GM12878 (cell line): ENCODE measurements around the gene ACTL6B. TPM values are rescaled to one million over a fixed set of nuclear protein-coding genes. Genes with fewer than 3 reads are reported as not detected.

Source experiments
- CBX3 ChIP-seq: fragments of 200-600 bp; sonication (generic); IDR thresholded peaks from 2 replicates; pipeline ENCODE4 v1.6.1; 2016; ENCODE audit warnings: low read depth, borderline replicate concordance
- CBX5 ChIP-seq: sonication (generic); IDR thresholded peaks from 2 replicates; pipeline ENCODE4 v1.6.1; 2016; ENCODE audit warnings: low read depth, moderate library complexity, mild to moderate bottlenecking, inconsistent platforms
- ESRRA ChIP-seq: IDR thresholded peaks from 2 replicates; pipeline ENCODE4 v1.6.1; 2012; ENCODE audit warnings: mild to moderate bottlenecking, low read length, improper control_type of control experiment
- IRF4 ChIP-seq: IDR thresholded peaks from 2 replicates; pipeline ENCODE4 v1.6.1; 2011; ENCODE audit warnings: low read depth, low read length
- PAX8 ChIP-seq: fragments of 450-650 bp; IDR thresholded peaks from 2 replicates; pipeline ENCODE4 v1.6.1; 2017; ENCODE audit warnings: mild to moderate bottlenecking, moderate library complexity
- POU2F2 ChIP-seq: IDR thresholded peaks from 3 replicates; pipeline ENCODE4 v1.6.1; 2011; ENCODE audit warnings: low read depth, mild to moderate bottlenecking, low read length, borderline replicate concordance
- SMC3 ChIP-seq: IDR thresholded peaks from 2 replicates; pipeline ENCODE4 v1.6.1; 2011; ENCODE audit warnings: low read length, improper control_type of control experiment, borderline replicate concordance
- STAT1 ChIP-seq: fragments of 450-650 bp; conservative IDR thresholded peaks from 2 replicates; pipeline ENCODE4 v1.6.1; 2014; ENCODE audit warnings: antibody characterized with exemption, mild to moderate bottlenecking
- ZSCAN29 ChIP-seq: fragments of 450-650 bp; IDR thresholded peaks from 2 replicates; pipeline ENCODE4 v1.6.1; 2017; ENCODE audit warnings: mild to moderate bottlenecking, moderate library complexity
- polyA plus RNA-seq, 11 experiments: library from polyadenylated mRNA; depleted of rRNA in 4 of 11; unstranded in 6 of 11; stranded (reverse) in 5 of 11; fragments of >200 nt; fragmentation: Nextera tagmentation in 4 of 11; fragmentation: Illumina TruSeq in 1 of 11; extraction: Ambion mirVana in 4 of 11; extraction: Trizol in 1 of 11; gene quantifications; 1 replicate in 1 of 11; 2 replicates in 10 of 11; pipeline versions ENCODE4 v1.2.1 to v1.2.3, GENCODE V29; 2011 to 2016; ENCODE audit warnings: inconsistent platforms in 2 of 11, missing spikeins in 2 of 11, low read depth in 1 of 11
- total RNA-seq, 4 experiments: library from RNA; depleted of rRNA in 3 of 4; stranded (reverse); fragments of >200 nt in 3 of 4; fragmentation: Illumina TruSeq in 1 of 4; extraction: Trizol in 1 of 4; gene quantifications; 2 replicates each; pipeline versions ENCODE4 v1.2.1 to v1.2.3, GENCODE V29; 2013 to 2021
- TF ChIP-seq, protein P1 (sequence below): fragments of 450-650 bp; formaldehyde crosslinking; IDR thresholded peaks from 2 replicates; pipeline ENCODE4 v1.4.0; 2020; ENCODE audit warnings: mild to moderate bottlenecking, moderate library complexity
- TF ChIP-seq, protein P2 (sequence below): fragments of 450-650 bp; IDR thresholded peaks from 2 replicates; pipeline ENCODE4 v1.6.1; 2017; ENCODE audit warnings: borderline replicate concordance
- TF ChIP-seq, protein P3 (sequence below): fragments of 450-650 bp; IDR thresholded peaks from 2 replicates; pipeline ENCODE4 v1.6.1; 2017; ENCODE audit warnings: mild to moderate bottlenecking, moderate library complexity

The ACTL6B gene
- total and polyA plus RNA-seq, 10 of the 15 experiments (the other 5 are each of a cell fraction or from before 2014, with no cell fraction given) = not detected

DNA sequence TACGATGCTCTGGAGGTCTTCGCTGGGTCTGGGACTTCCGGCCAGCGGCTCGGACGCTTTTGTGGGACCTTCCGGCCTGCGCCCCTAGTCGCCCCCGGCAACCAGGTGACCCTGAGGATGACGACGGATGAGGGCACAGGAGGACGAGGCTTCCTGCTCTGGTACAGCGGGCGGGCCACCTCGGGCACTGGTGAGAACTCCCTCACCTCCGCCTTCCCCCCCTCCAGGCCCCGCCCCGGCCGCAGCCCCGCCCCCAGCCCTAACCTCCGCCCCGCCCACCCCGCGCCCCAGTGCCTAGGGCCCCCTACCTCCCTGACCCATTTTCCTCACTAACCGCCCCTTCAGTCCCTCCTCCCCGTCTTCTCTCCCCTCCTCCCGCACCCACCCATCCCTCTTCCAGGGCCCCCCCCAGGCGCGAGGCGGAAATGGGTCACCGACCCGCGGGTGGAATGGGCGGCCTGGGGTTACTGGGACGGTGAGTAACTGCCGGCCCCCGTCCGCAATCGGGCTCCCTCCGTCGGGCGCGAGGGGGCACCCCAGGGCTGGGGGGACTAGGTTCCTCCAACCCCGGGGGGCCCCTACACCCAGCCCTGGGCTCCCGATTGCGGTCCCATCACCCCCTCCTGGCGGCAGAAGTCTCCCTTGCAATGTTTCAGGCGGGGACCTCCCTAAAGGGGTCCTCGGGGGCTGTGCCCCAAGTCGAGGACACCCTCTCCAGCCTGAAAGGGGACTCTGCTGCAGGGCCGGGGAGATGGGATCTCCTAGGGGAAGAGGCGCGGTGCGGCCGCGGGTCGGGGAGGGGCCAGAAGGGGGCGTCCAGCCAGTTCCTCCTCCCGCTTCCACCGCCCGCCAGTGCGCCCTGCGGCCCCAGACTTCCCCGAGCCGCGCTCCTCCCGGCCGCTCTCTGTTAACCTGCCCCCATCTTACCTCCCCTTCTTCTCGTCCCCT lies 51.9 kb downstream of the ACTL6B start (continued):
- TF ChIP-seq, protein P1, sequence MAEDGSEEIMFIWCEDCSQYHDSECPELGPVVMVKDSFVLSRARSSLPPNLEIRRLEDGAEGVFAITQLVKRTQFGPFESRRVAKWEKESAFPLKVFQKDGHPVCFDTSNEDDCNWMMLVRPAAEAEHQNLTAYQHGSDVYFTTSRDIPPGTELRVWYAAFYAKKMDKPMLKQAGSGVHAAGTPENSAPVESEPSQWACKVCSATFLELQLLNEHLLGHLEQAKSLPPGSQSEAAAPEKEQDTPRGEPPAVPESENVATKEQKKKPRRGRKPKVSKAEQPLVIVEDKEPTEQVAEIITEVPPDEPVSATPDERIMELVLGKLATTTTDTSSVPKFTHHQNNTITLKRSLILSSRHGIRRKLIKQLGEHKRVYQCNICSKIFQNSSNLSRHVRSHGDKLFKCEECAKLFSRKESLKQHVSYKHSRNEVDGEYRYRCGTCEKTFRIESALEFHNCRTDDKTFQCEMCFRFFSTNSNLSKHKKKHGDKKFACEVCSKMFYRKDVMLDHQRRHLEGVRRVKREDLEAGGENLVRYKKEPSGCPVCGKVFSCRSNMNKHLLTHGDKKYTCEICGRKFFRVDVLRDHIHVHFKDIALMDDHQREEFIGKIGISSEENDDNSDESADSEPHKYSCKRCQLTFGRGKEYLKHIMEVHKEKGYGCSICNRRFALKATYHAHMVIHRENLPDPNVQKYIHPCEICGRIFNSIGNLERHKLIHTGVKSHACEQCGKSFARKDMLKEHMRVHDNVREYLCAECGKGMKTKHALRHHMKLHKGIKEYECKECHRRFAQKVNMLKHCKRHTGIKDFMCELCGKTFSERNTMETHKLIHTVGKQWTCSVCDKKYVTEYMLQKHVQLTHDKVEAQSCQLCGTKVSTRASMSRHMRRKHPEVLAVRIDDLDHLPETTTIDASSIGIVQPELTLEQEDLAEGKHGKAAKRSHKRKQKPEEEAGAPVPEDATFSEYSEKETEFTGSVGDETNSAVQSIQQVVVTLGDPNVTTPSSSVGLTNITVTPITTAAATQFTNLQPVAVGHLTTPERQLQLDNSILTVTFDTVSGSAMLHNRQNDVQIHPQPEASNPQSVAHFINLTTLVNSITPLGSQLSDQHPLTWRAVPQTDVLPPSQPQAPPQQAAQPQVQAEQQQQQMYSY (CRISPR knock-in tag) = no peak
- TF ChIP-seq ZSCAN29 = no peak
- TF ChIP-seq, protein P2, sequence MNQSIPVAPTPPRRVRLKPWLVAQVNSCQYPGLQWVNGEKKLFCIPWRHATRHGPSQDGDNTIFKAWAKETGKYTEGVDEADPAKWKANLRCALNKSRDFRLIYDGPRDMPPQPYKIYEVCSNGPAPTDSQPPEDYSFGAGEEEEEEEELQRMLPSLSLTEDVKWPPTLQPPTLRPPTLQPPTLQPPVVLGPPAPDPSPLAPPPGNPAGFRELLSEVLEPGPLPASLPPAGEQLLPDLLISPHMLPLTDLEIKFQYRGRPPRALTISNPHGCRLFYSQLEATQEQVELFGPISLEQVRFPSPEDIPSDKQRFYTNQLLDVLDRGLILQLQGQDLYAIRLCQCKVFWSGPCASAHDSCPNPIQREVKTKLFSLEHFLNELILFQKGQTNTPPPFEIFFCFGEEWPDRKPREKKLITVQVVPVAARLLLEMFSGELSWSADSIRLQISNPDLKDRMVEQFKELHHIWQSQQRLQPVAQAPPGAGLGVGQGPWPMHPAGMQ = no peak
- TF ChIP-seq, protein P3, sequence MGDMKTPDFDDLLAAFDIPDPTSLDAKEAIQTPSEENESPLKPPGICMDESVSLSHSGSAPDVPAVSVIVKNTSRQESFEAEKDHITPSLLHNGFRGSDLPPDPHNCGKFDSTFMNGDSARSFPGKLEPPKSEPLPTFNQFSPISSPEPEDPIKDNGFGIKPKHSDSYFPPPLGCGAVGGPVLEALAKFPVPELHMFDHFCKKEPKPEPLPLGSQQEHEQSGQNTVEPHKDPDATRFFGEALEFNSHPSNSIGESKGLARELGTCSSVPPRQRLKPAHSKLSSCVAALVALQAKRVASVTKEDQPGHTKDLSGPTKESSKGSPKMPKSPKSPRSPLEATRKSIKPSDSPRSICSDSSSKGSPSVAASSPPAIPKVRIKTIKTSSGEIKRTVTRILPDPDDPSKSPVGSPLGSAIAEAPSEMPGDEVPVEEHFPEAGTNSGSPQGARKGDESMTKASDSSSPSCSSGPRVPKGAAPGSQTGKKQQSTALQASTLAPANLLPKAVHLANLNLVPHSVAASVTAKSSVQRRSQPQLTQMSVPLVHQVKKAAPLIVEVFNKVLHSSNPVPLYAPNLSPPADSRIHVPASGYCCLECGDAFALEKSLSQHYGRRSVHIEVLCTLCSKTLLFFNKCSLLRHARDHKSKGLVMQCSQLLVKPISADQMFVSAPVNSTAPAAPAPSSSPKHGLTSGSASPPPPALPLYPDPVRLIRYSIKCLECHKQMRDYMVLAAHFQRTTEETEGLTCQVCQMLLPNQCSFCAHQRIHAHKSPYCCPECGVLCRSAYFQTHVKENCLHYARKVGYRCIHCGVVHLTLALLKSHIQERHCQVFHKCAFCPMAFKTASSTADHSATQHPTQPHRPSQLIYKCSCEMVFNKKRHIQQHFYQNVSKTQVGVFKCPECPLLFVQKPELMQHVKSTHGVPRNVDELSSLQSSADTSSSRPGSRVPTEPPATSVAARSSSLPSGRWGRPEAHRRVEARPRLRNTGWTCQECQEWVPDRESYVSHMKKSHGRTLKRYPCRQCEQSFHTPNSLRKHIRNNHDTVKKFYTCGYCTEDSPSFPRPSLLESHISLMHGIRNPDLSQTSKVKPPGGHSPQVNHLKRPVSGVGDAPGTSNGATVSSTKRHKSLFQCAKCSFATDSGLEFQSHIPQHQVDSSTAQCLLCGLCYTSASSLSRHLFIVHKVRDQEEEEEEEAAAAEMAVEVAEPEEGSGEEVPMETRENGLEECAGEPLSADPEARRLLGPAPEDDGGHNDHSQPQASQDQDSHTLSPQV = no peak
- TF ChIP-seq ESRRA = no peak
- TF ChIP-seq IRF4 = no peak
- no peak for TF ChIP-seq STAT1
- no peak for TF ChIP-seq PAX8
- TF ChIP-seq CBX5 = no peak
- no peak for TF ChIP-seq SMC3
- no peak for TF ChIP-seq POU2F2
- no peak for TF ChIP-seq CBX3
